ENCODE data around the gene FAM174B.

FAM174B gene

GRCh38 chr15:92603278-92603677 lies 52.3 kb downstream of the FAM174B start:
- DNase-seq (ENCODE audit: low read depth), result no peak
- no peak for TF ChIP-seq CTCF (IDR thresholded peaks at IDR 0.05; ENCODE audit: low read length, missing control alignments)

GRCh38 chr15:92602267-92602593 lies 53.3 kb downstream of the FAM174B start:
- no peak overlapping the region for H3K4me3 ChIP-seq (replicated peaks; ENCODE audit: low read depth, low read length)
- no peak for DNase-seq (ENCODE audit: low read depth)
- TF ChIP-seq CTCF (IDR thresholded peaks at IDR 0.05; ENCODE audit: low read length, missing control alignments), result no peak

More at GRCh38 chr15:92603278-92603677, 52.3 kb downstream of the FAM174B start:
- no peak overlapping the region for H3K4me3 ChIP-seq (replicated peaks; ENCODE audit: low read depth, low read length)

- DNase-seq (ENCODE audit: low read depth), result no peak
- no peak for TF ChIP-seq CTCF (IDR thresholded peaks at IDR 0.05; ENCODE audit: low read length, missing control alignments)
- H3K4me3 ChIP-seq (replicated peaks; ENCODE audit: low read depth, low read length), result no peak overlapping the region
These were observed 53.8 kb downstream of the FAM174B start for GRCh38 chr15:92601592-92602266.

GRCh38 chr15:92600856-92601255 lies 54.7 kb downstream of the FAM174B start:
- no peak overlapping the region for H3K4me3 ChIP-seq (replicated peaks; ENCODE audit: low read depth, low read length)
- no peak for TF ChIP-seq CTCF (IDR thresholded peaks at IDR 0.05; ENCODE audit: low read length, missing control alignments)
- no peak for DNase-seq (ENCODE audit: low read depth)

GRCh38 chr15:92599394-92599970 lies 56.1 kb downstream of the FAM174B start:
- no peak overlapping the region for H3K4me3 ChIP-seq (replicated peaks; ENCODE audit: low read depth, low read length)
- peak; percentile 49 for DNase-seq (ENCODE audit: low read depth)
- no peak for TF ChIP-seq CTCF (IDR thresholded peaks at IDR 0.05; ENCODE audit: low read length, missing control alignments)

- H3K4me3 ChIP-seq (replicated peaks; ENCODE audit: low read depth, low read length), result no peak overlapping the region
- TF ChIP-seq CTCF (IDR thresholded peaks at IDR 0.05; ENCODE audit: low read length, missing control alignments), result no peak
- DNase-seq (ENCODE audit: low read depth), result no peak
These were observed 58.0 kb downstream of the FAM174B start for GRCh38 chr15:92597548-92597947.

GRCh38 chr15:92596623-92597022 lies 59.0 kb downstream of the FAM174B start:
- TF ChIP-seq CTCF (IDR thresholded peaks at IDR 0.05; ENCODE audit: low read length, missing control alignments), result no peak
- no peak overlapping the region for H3K4me3 ChIP-seq (replicated peaks; ENCODE audit: low read depth, low read length)
- no peak for DNase-seq (ENCODE audit: low read depth)

All from fibroblast of pulmonary artery (primary cell).